HTR-8/SVneo (cell line): ENCODE measurements around the gene CBR1.
"Not testable (repeated sequence)": the region's sequence is repeated elsewhere in the genome, so short reads cannot be mapped to it uniquely, and the experiment has no call there.

ENCODE experiments used
- DNase-seq: peaks from one replicate; pipeline ENCODE4 v3.0.0; 2011; ENCODE audit warnings: low spot score, mixed read lengths; ENCODE audit not compliant: insufficient read length
- FAIRE-seq: peaks from 2 replicates; lab custom pipeline; 2011; peaks lifted over from hg19 to GRCh38; lab: Jason Lieb, UNC

The CBR1 gene

GRCh38 chr21:36047139-36047538, 22.7 kb upstream of the CBR1 start:
- no peak for FAIRE-seq
- no peak for DNase-seq

GRCh38 chr21:36048357-36048756, 21.5 kb upstream of the CBR1 start:
- DNase-seq (no peak), FAIRE-seq (no peak)

- no peak for FAIRE-seq
- DNase-seq, result no peak
Observed at GRCh38 chr21:36052860-36053714, 16.7 kb upstream of the CBR1 start.

GRCh38 chr21:36053715-36054062, 16.1 kb upstream of the CBR1 start:
- FAIRE-seq (no peak), DNase-seq (no peak)

GRCh38 chr21:36055551-36055950, 14.3 kb upstream of the CBR1 start:
- no peak for FAIRE-seq
- no peak for DNase-seq

GRCh38 chr21:36059823-36060158, 10.0 kb upstream of the CBR1 start:
- no peak for DNase-seq
- FAIRE-seq, result no peak

GRCh38 chr21:36060159-36060921, 9.5 kb upstream of the CBR1 start, which contains the start of gene SETD4:
SETD4 (minus strand) TSS chr21:36060526; CDS start chr21:36058888, 1,638 bp downstream.
- peak; percentile 94 for DNase-seq
- FAIRE-seq, result peak; percentile 92

- FAIRE-seq, result no peak
- DNase-seq, result no peak
Observed at GRCh38 chr21:36061445-36061844, 8.4 kb upstream of the CBR1 start.

- DNase-seq (no peak), FAIRE-seq (no peak)
Observed at GRCh38 chr21:36063375-36064084, 6.3 kb upstream of the CBR1 start.

GRCh38 chr21:36064085-36064460, 5.8 kb upstream of the CBR1 start:
- no peak for FAIRE-seq
- no peak for DNase-seq

GRCh38 chr21:36065497-36066036, 4.3 kb upstream of the CBR1 start:
- FAIRE-seq (no peak), DNase-seq (peak; percentile 21)

GRCh38 chr21:36068748-36069398, 951 bp upstream of the CBR1 start:
- DNase-seq, result no peak
- FAIRE-seq, result no peak

- FAIRE-seq (no peak), DNase-seq (no peak)
Observed at GRCh38 chr21:36070999-36071398, 1.2 kb downstream of the CBR1 start.

- FAIRE-seq, result no peak
- no peak for DNase-seq
Observed at GRCh38 chr21:36072453-36073162, 2.8 kb downstream of the CBR1 start.

GRCh38 chr21:36073181-36073580, 3.4 kb downstream of the CBR1 start:
- FAIRE-seq, result no peak
- DNase-seq, result no peak

- DNase-seq, FAIRE-seq: not testable (repeated sequence)
Observed at GRCh38 chr21:36073911-36074310, 4.1 kb downstream of the CBR1 start.

- DNase-seq (no peak), FAIRE-seq (no peak)
Observed at GRCh38 chr21:36075171-36075570, 5.3 kb downstream of the CBR1 start.

GRCh38 chr21:36075953-36076352, 6.1 kb downstream of the CBR1 start:
- no peak for DNase-seq
- FAIRE-seq, result no peak

- no peak for FAIRE-seq
- no peak for DNase-seq
Observed at GRCh38 chr21:36076878-36077655, 7.2 kb downstream of the CBR1 start.
